WTC11 (cell line): ENCODE data around the gene PTPRG. TPM values are rescaled to one million over a fixed set of nuclear protein-coding genes. Genes with fewer than 3 reads are reported as not detected.

Experiments used
- ATAC-seq: fragments of 200-7000 bp; cut with Tn5 transposase; 2 replicates; pipeline ENCODE4 v1.10.0; 2021; ENCODE audit warnings: mild to moderate bottlenecking, moderate library complexity
- CTCF ChIA-PET: fragments of 300-600 bp; sonication (Branson Sonifier 250); formaldehyde crosslinking; loops from one replicate; lab custom pipeline; 2021; ENCODE audit warnings: antibody characterized with exemption; lab: Charles Lee
- POLR2A ChIA-PET: fragments of 350-600 bp; sonication (Branson Sonifier 250); formaldehyde crosslinking; loops from one replicate; lab custom pipeline; 2021; ENCODE audit warnings: antibody characterized with exemption; lab: Charles Lee
- DNase-seq: peaks from one replicate; pipeline ENCODE4 v3.0.0; 2021; ENCODE audit warnings: low spot score
- H3K27ac Mint-ChIP-seq: 2 replicates; pipeline ENCODE4 v1.8.0; 2021; ENCODE audit warnings: mixed read lengths
- H3K27me3 Mint-ChIP-seq: 2 replicates; pipeline ENCODE4 v1.8.0; 2021; ENCODE audit warnings: low read depth, mild to moderate bottlenecking, moderate library complexity, mixed read lengths
- H3K36me3 Mint-ChIP-seq: 2 replicates; pipeline ENCODE4 v1.8.0; 2021; ENCODE audit warnings: mixed read lengths
- H3K4me1 Mint-ChIP-seq: 2 replicates; pipeline ENCODE4 v1.8.0; 2022; ENCODE audit warnings: mixed read lengths
- H3K4me3 Mint-ChIP-seq: 2 replicates; pipeline ENCODE4 v1.8.0; 2021; ENCODE audit warnings: mild to moderate bottlenecking, moderate library complexity, mixed read lengths
- H3K9me3 Mint-ChIP-seq: 2 replicates; pipeline ENCODE4 v1.8.0; 2021; ENCODE audit warnings: mixed read lengths
- AFF4 ChIP-seq: sonication (generic); formaldehyde crosslinking; IDR thresholded peaks from 2 replicates; pipeline ENCODE4 v1.8.1; 2023; ENCODE audit warnings: mild to moderate bottlenecking, missing genetic modification reagents, borderline replicate concordance
- ATF1 ChIP-seq: sonication (generic); formaldehyde crosslinking; IDR thresholded peaks from 2 replicates; pipeline ENCODE4 v1.8.1; 2023; ENCODE audit warnings: mild to moderate bottlenecking, moderate library complexity, missing genetic modification reagents
- ATF6 ChIP-seq: sonication (generic); formaldehyde crosslinking; IDR thresholded peaks from 2 replicates; pipeline ENCODE4 v1.8.1; 2023; ENCODE audit warnings: mild to moderate bottlenecking, missing genetic modification reagents
- ELF4 ChIP-seq: sonication (generic); formaldehyde crosslinking; IDR thresholded peaks from 2 replicates; pipeline ENCODE4 v1.8.1; 2022; ENCODE audit warnings: low read depth, mild to moderate bottlenecking, moderate library complexity, missing genetic modification reagents
- GRHL2 ChIP-seq: fragments of 250-450 bp; sonication (Bioruptor Pico); IDR thresholded peaks from 2 replicates; pipeline ENCODE4 v1.8.0; 2022; ENCODE audit warnings: mild to moderate bottlenecking, moderate library complexity; ENCODE audit not compliant: insufficient replicate concordance, severe bottlenecking
- HMGA2 ChIP-seq: fragments of 250-450 bp; sonication (Bioruptor Pico); IDR thresholded peaks from 2 replicates; pipeline ENCODE4 v1.4.0; 2021; ENCODE audit warnings: mild to moderate bottlenecking, moderate library complexity
- JAZF1 ChIP-seq: fragments of 250-450 bp; sonication (Bioruptor Pico); IDR thresholded peaks from 2 replicates; pipeline ENCODE4 v1.9.0; 2021; ENCODE audit warnings: moderate library complexity, mild to moderate bottlenecking, inconsistent platforms
- KAT7 ChIP-seq: sonication (generic); formaldehyde crosslinking; IDR thresholded peaks from 2 replicates; pipeline ENCODE4 v1.8.1; 2023; ENCODE audit warnings: missing genetic modification reagents, mild to moderate bottlenecking, borderline replicate concordance
- NFE2L1 ChIP-seq: sonication (generic); formaldehyde crosslinking; IDR thresholded peaks from 2 replicates; pipeline ENCODE4 v1.8.1; 2023; ENCODE audit warnings: missing genetic modification reagents
- PRDM15 ChIP-seq: sonication (generic); formaldehyde crosslinking; IDR thresholded peaks from 2 replicates; pipeline ENCODE4 v1.8.0; 2022; ENCODE audit warnings: missing genetic modification reagents
- SMAD4 ChIP-seq: sonication (generic); formaldehyde crosslinking; IDR thresholded peaks from 2 replicates; pipeline ENCODE4 v1.8.0; 2022; ENCODE audit warnings: mild to moderate bottlenecking, missing genetic modification reagents
- SOX15 ChIP-seq: fragments of 250-450 bp; sonication (Bioruptor Pico); IDR thresholded peaks from 2 replicates; pipeline ENCODE4 v1.9.0; 2021; ENCODE audit warnings: mild to moderate bottlenecking
- ZNF138 ChIP-seq: sonication (generic); formaldehyde crosslinking; conservative IDR thresholded peaks from 2 replicates; pipeline ENCODE4 v1.8.1; 2022; ENCODE audit warnings: mild to moderate bottlenecking, moderate library complexity, missing genetic modification reagents
- ZNF232 ChIP-seq: sonication (generic); formaldehyde crosslinking; IDR thresholded peaks from 2 replicates; pipeline ENCODE4 v1.8.0; 2022; ENCODE audit warnings: mild to moderate bottlenecking, missing genetic modification reagents
- ZNF263 ChIP-seq: sonication (generic); formaldehyde crosslinking; IDR thresholded peaks from 2 replicates; pipeline ENCODE4 v1.8.1; 2022; ENCODE audit warnings: low read depth, mild to moderate bottlenecking, moderate library complexity, missing genetic modification reagents
- ZNF423 ChIP-seq: fragments of 250-450 bp; sonication (Bioruptor Pico); IDR thresholded peaks from 2 replicates; pipeline ENCODE4 v2.1.2; 2022; ENCODE audit warnings: mild to moderate bottlenecking, moderate library complexity
- total RNA-seq: library from RNA; stranded (reverse); gene quantifications from 3 replicates; pipeline ENCODE4 v1.2.3, GENCODE V29; 2021

Gene PTPRG
- total RNA-seq, 1 experiment from 2014 or later, result 106 TPM

- no peak for TF ChIP-seq ZNF232 (CRISPR knock-in tag)
- no peak for TF ChIP-seq JAZF1 (CRISPR knock-in tag)
- no peak for TF ChIP-seq ATF6 (CRISPR knock-in tag)
- DNase-seq (no peak), ATAC-seq (0 out of 2 replicates have a peak, but pooled peaks have one; percentile 19)
- Mint-ChIP-seq H3K9me3 (peaks cover 10% of the 10 kb centered on the region), H3K27me3 (no peaks in the 10 kb centered on the region), H3K36me3 (peaks cover 12% of the 10 kb centered on the region), H3K27ac (peak overlapping the region; percentile 60), H3K4me1 (peaks cover 80% of the 10 kb centered on the region), H3K4me3 (no peak overlapping the region)
- ChIA-PET POLR2A (interaction anchor here (1.7 kb wide), 1 partner anchor 18 kb away, joined by 6 read pairs; the partner anchor contains the start of gene PTPRG), CTCF (interaction anchor here (1.0 to 1.2 kb wide), 2 partner anchors 15 kb away, joined by 3 to 5 read pairs; no protein-coding TSS in a partner anchor)
Measured at GRCh38 chr3:61578667-61579367, 17.4 kb downstream of the PTPRG start.

DNA sequence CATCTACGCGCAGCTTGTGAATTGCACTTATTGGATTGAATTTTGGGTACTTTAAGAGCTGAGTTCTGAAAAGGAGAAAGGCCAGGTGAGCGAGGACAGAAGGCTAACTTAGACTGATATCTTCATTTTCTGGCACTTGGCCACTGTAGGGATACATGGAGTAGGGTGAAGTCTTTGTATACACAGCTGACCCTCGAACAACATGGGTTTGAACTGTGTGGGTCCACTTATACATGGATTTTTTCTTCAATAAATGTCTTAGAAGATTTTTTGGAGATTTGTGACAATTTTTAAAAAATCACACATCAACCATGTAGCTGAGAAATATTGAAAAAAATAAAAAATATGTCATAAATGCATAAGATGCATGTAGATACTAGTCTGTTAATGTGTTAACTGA is 18.3 kb downstream of the PTPRG start:
- peak overlapping the region; percentile 70 for H3K27ac Mint-ChIP-seq
- ATAC-seq (no peak), DNase-seq (no peak)
- ChIA-PET CTCF (interaction anchor here (1.0 kb wide), 1 partner anchor 16 kb away, joined by 3 read pairs; no protein-coding TSS in a partner anchor), POLR2A (interaction anchor here (0.7 kb wide), 1 partner anchor 115 kb away, joined by 3 read pairs; no protein-coding TSS in a partner anchor)
- peaks cover 2% of the 10 kb centered on the region; the same call in 1 of the 2 replicates for H3K9me3 Mint-ChIP-seq
- H3K36me3 Mint-ChIP-seq, result peaks cover 6% of the 10 kb centered on the region
- no peak overlapping the region for H3K4me3 Mint-ChIP-seq
- H3K27me3 Mint-ChIP-seq, result no peaks in the 10 kb centered on the region
- no peak for TF ChIP-seq GRHL2 (CRISPR knock-in tag)
- peaks cover 79% of the 10 kb centered on the region for H3K4me1 Mint-ChIP-seq

DNA sequence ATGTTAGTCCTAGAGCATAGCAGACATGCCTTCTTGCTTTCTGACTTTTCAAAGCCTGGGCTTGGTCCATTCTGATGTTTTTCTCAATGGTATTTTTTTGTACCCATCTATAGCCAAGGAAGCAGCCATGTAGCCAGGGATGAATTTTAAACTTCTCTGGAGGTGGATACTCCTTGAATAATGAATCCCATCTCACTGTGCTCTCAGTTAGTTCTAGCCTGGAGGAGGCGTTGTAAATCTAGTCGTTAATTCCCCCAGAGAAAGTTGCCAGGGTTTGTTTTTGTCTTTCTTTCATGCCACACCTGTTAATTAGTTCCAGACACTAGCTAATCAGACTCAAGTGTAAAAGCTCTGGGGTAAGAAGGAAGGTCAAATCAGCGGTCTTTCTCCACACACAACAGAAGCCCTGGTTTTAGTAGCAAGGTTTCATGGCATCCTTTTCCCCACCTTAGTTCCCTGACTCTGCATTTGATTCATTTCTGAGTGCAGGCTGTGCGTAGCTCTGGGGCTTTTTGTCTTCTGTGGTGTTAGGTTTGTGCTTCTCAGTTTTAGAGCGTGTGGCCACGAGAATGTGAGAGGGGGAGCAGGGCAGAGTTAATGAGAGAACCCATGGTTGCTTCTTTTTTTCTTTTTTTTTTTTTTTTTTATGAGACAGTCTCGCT is 19.7 kb downstream of the PTPRG start:
- ChIA-PET POLR2A (no interaction called here), CTCF (interaction anchor here (1.8 kb wide), 1 partner anchor 16 kb away, joined by 7 read pairs; no protein-coding TSS in a partner anchor)
- Mint-ChIP-seq H3K36me3 (peaks cover 4% of the 10 kb centered on the region), H3K4me1 (peaks cover 77% of the 10 kb centered on the region), H3K4me3 (no peak overlapping the region), H3K9me3 (no peaks in the 10 kb centered on the region), H3K27ac (peak overlapping the region; percentile 85), H3K27me3 (no peaks in the 10 kb centered on the region)
- DNase-seq, result no peak
- no peak for TF ChIP-seq HMGA2 (CRISPR knock-in tag)
- TF ChIP-seq ZNF263 (CRISPR knock-in tag), result no peak
- TF ChIP-seq ATF1 (CRISPR knock-in tag), result no peak
- no peak; the same call in 1 of the 2 replicates for ATAC-seq

DNA sequence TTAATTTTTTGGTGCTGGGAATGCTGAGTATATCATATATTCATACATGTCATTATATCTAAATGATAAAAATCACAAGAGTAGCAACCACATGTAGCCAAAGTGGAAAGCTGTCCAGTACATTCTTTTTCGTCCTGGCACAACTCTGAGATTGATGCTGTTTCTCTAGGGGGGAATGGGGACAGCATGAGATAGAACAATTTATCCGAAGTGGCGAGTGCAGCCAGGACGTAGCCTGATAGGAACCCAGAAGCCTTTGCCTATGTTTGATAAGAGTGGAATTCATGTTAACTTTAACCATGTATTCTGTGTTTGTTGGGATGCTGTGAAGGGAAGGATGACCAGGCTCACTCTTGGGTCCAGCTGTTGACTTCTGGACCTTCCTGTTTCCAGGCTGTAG is 20.9 kb downstream of the PTPRG start:
- TF ChIP-seq SOX15 (CRISPR knock-in tag) (no peak), ELF4 (CRISPR knock-in tag) (no peak), KAT7 (CRISPR knock-in tag) (no peak), AFF4 (CRISPR knock-in tag) (no peak), ZNF423 (CRISPR knock-in tag) (no peak), ZNF138 (CRISPR knock-in tag) (no peak), ZNF232 (CRISPR knock-in tag) (no peak), NFE2L1 (no peak), SMAD4 (CRISPR knock-in tag) (no peak), PRDM15 (CRISPR knock-in tag) (no peak)
- DNase-seq (no peak), ATAC-seq (no peak)
- Mint-ChIP-seq H3K27me3 (no peaks in the 10 kb centered on the region), H3K36me3 (peaks cover 6% of the 10 kb centered on the region), H3K27ac (0 out of 2 replicates have a peak overlapping the region, but pooled peaks have one; percentile 24), H3K4me1 (peaks cover 80% of the 10 kb centered on the region), H3K4me3 (no peak overlapping the region), H3K9me3 (no peaks in the 10 kb centered on the region)
- ChIA-PET POLR2A (no interaction called here), CTCF (no interaction called here)
